ENCODE measurements around the gene IRGQ.
"Not testable (repeated sequence)": the region's sequence is repeated elsewhere in the genome, so short reads cannot be mapped to it uniquely, and the experiment has no call there.

The IRGQ gene

GRCh38 chr19:43554317-43554895 is 41.5 kb downstream of the IRGQ start:
- H3K27ac ChIP-seq (ENCODE audit: low read length): no peak overlapping the region
- H3K4me3 ChIP-seq (ENCODE audit: low read length): no peak overlapping the region
- no peaks in the 10 kb centered on the region for H3K27me3 ChIP-seq (ENCODE audit: control insufficient read depth, insufficient read depth, low read length)
- H3K9me3 ChIP-seq (ENCODE audit: control insufficient read depth, insufficient read depth, low read length): no peaks in the 10 kb centered on the region
- H3K36me3 ChIP-seq (ENCODE audit: control insufficient read depth, insufficient read depth, low read length): peaks cover 10% of the 10 kb centered on the region; the same call in 1 of the 2 replicates
- DNase-seq (ENCODE audit: low read depth, low spot score): no peak
- H3K4me1 ChIP-seq (ENCODE audit: control insufficient read depth, insufficient read depth, low read length): no peaks in the 10 kb centered on the region
- WGBS (ENCODE audit: insufficient coverage, insufficient read length): no CpG with 5 or more reads among the region's 15 CpGs

GRCh38 chr19:43553656-43554055 is 42.3 kb downstream of the IRGQ start:
- H3K27me3 ChIP-seq (ENCODE audit: control insufficient read depth, insufficient read depth, low read length): no peaks in the 10 kb centered on the region
- no CpG with 5 or more reads among the region's 4 CpGs for WGBS (ENCODE audit: insufficient coverage, insufficient read length)
- H3K9me3 ChIP-seq (ENCODE audit: control insufficient read depth, insufficient read depth, low read length): no peaks in the 10 kb centered on the region
- no peak overlapping the region for H3K4me3 ChIP-seq (ENCODE audit: low read length)
- no peak for DNase-seq (ENCODE audit: low read depth, low spot score)
- peaks cover 10% of the 10 kb centered on the region; the same call in 1 of the 2 replicates for H3K36me3 ChIP-seq (ENCODE audit: control insufficient read depth, insufficient read depth, low read length)
- H3K4me1 ChIP-seq (ENCODE audit: control insufficient read depth, insufficient read depth, low read length): no peaks in the 10 kb centered on the region
- H3K27ac ChIP-seq (ENCODE audit: low read length): no peak overlapping the region

- no peaks in the 10 kb centered on the region for H3K4me1 ChIP-seq (ENCODE audit: control insufficient read depth, insufficient read depth, low read length)
- no peak overlapping the region for H3K27ac ChIP-seq (ENCODE audit: low read length)
- H3K27me3 ChIP-seq (ENCODE audit: control insufficient read depth, insufficient read depth, low read length): no peaks in the 10 kb centered on the region
- no peak for DNase-seq (ENCODE audit: low read depth, low spot score)
- H3K4me3 ChIP-seq (ENCODE audit: low read length): no peak overlapping the region
- peaks cover 10% of the 10 kb centered on the region; the same call in 1 of the 2 replicates for H3K36me3 ChIP-seq (ENCODE audit: control insufficient read depth, insufficient read depth, low read length)
- no peaks in the 10 kb centered on the region for H3K9me3 ChIP-seq (ENCODE audit: control insufficient read depth, insufficient read depth, low read length)
- no CpG with 5 or more reads among the region's 3 CpGs for WGBS (ENCODE audit: insufficient coverage, insufficient read length)
Measured at GRCh38 chr19:43552616-43553015, 43.3 kb downstream of the IRGQ start.

- H3K36me3 ChIP-seq (ENCODE audit: control insufficient read depth, insufficient read depth, low read length): peaks cover 10% of the 10 kb centered on the region; the same call in 1 of the 2 replicates
- H3K9me3 ChIP-seq (ENCODE audit: control insufficient read depth, insufficient read depth, low read length): no peaks in the 10 kb centered on the region
- H3K4me3 ChIP-seq (ENCODE audit: low read length): no peak overlapping the region
- no peaks in the 10 kb centered on the region for H3K4me1 ChIP-seq (ENCODE audit: control insufficient read depth, insufficient read depth, low read length)
- no peak overlapping the region for H3K27ac ChIP-seq (ENCODE audit: low read length)
- H3K27me3 ChIP-seq (ENCODE audit: control insufficient read depth, insufficient read depth, low read length): no peaks in the 10 kb centered on the region
- no CpG with 5 or more reads among the region's 3 CpGs for WGBS (ENCODE audit: insufficient coverage, insufficient read length)
- DNase-seq (ENCODE audit: low read depth, low spot score): no peak
Measured at GRCh38 chr19:43552198-43552450, 43.8 kb downstream of the IRGQ start.

GRCh38 chr19:43551399-43552197 is 44.3 kb downstream of the IRGQ start:
- peaks cover 12% of the 10 kb centered on the region; the same call in 1 of the 2 replicates for H3K36me3 ChIP-seq (ENCODE audit: control insufficient read depth, insufficient read depth, low read length)
- H3K4me3 ChIP-seq (ENCODE audit: low read length): no peak overlapping the region
- no peak for DNase-seq (ENCODE audit: low read depth, low spot score)
- no CpG with 5 or more reads among the region's 23 CpGs for WGBS (ENCODE audit: insufficient coverage, insufficient read length)
- no peaks in the 10 kb centered on the region for H3K4me1 ChIP-seq (ENCODE audit: control insufficient read depth, insufficient read depth, low read length)
- no peaks in the 10 kb centered on the region for H3K27me3 ChIP-seq (ENCODE audit: control insufficient read depth, insufficient read depth, low read length)
- no peaks in the 10 kb centered on the region for H3K9me3 ChIP-seq (ENCODE audit: control insufficient read depth, insufficient read depth, low read length)
- no peak overlapping the region for H3K27ac ChIP-seq (ENCODE audit: low read length)

- Histone ChIP-seq H3K36me3 (ENCODE audit: control insufficient read depth, insufficient read depth, low read length) (peaks cover 13% of the 10 kb centered on the region; the same call in 1 of the 2 replicates), H3K27ac (ENCODE audit: low read length) (no peak overlapping the region), H3K27me3 (ENCODE audit: control insufficient read depth, insufficient read depth, low read length) (no peaks in the 10 kb centered on the region), H3K9me3 (ENCODE audit: control insufficient read depth, insufficient read depth, low read length) (no peaks in the 10 kb centered on the region), H3K4me1 (ENCODE audit: control insufficient read depth, insufficient read depth, low read length) (no peaks in the 10 kb centered on the region), H3K4me3 (ENCODE audit: low read length) (no peak overlapping the region)
- no CpG with 5 or more reads among the region's 2 CpGs for WGBS (ENCODE audit: insufficient coverage, insufficient read length)
- DNase-seq (ENCODE audit: low read depth, low spot score): no peak
Measured at GRCh38 chr19:43548706-43549105, 47.2 kb downstream of the IRGQ start.

- not testable (repeated sequence) for H3K4me1 ChIP-seq (ENCODE audit: control insufficient read depth, insufficient read depth, low read length); DNase-seq (ENCODE audit: low read depth, low spot score); H3K9me3 ChIP-seq (ENCODE audit: control insufficient read depth, insufficient read depth, low read length); H3K27me3 ChIP-seq (ENCODE audit: control insufficient read depth, insufficient read depth, low read length); H3K4me3 ChIP-seq (ENCODE audit: low read length); H3K27ac ChIP-seq (ENCODE audit: low read length)
- H3K36me3 ChIP-seq (ENCODE audit: control insufficient read depth, insufficient read depth, low read length): peaks cover 13% of the 10 kb centered on the region; the same call in 1 of the 2 replicates
- no CpG with 5 or more reads among the region's 24 CpGs for WGBS (ENCODE audit: insufficient coverage, insufficient read length)
Measured at GRCh38 chr19:43547926-43548325, 48.0 kb downstream of the IRGQ start.

GRCh38 chr19:43546581-43546980 is 49.4 kb downstream of the IRGQ start:
- Histone ChIP-seq H3K4me1 (ENCODE audit: control insufficient read depth, insufficient read depth, low read length) (no peaks in the 10 kb centered on the region), H3K9me3 (ENCODE audit: control insufficient read depth, insufficient read depth, low read length) (no peaks in the 10 kb centered on the region), H3K4me3 (ENCODE audit: low read length) (no peak overlapping the region), H3K27ac (ENCODE audit: low read length) (no peak overlapping the region), H3K27me3 (ENCODE audit: control insufficient read depth, insufficient read depth, low read length) (no peaks in the 10 kb centered on the region), H3K36me3 (ENCODE audit: control insufficient read depth, insufficient read depth, low read length) (peaks cover 16% of the 10 kb centered on the region)
- no peak for DNase-seq (ENCODE audit: low read depth, low spot score)
- no CpG with 5 or more reads among the region's 3 CpGs for WGBS (ENCODE audit: insufficient coverage, insufficient read length)

GRCh38 chr19:43545981-43546380 is 50.0 kb downstream of the IRGQ start:
- Histone ChIP-seq H3K27me3 (ENCODE audit: control insufficient read depth, insufficient read depth, low read length) (no peaks in the 10 kb centered on the region), H3K27ac (ENCODE audit: low read length) (no peak overlapping the region), H3K4me1 (ENCODE audit: control insufficient read depth, insufficient read depth, low read length) (no peaks in the 10 kb centered on the region), H3K4me3 (ENCODE audit: low read length) (no peak overlapping the region), H3K9me3 (ENCODE audit: control insufficient read depth, insufficient read depth, low read length) (no peaks in the 10 kb centered on the region), H3K36me3 (ENCODE audit: control insufficient read depth, insufficient read depth, low read length) (peaks cover 12% of the 10 kb centered on the region)
- WGBS (ENCODE audit: insufficient coverage, insufficient read length): no CpG with 5 or more reads among the region's 2 CpGs
- DNase-seq (ENCODE audit: low read depth, low spot score): no peak

GRCh38 chr19:43545276-43545675 is 50.7 kb downstream of the IRGQ start:
- DNase-seq (ENCODE audit: low read depth, low spot score): no peak
- Histone ChIP-seq H3K27ac (ENCODE audit: low read length) (no peak overlapping the region), H3K4me3 (ENCODE audit: low read length) (no peak overlapping the region), H3K36me3 (ENCODE audit: control insufficient read depth, insufficient read depth, low read length) (peaks cover 12% of the 10 kb centered on the region), H3K4me1 (ENCODE audit: control insufficient read depth, insufficient read depth, low read length) (no peaks in the 10 kb centered on the region), H3K9me3 (ENCODE audit: control insufficient read depth, insufficient read depth, low read length) (no peaks in the 10 kb centered on the region), H3K27me3 (ENCODE audit: control insufficient read depth, insufficient read depth, low read length) (no peaks in the 10 kb centered on the region)
- no CpG with 5 or more reads among the region's 5 CpGs for WGBS (ENCODE audit: insufficient coverage, insufficient read length)

GRCh38 chr19:43544077-43544476 is 51.9 kb downstream of the IRGQ start:
- Histone ChIP-seq H3K36me3 (ENCODE audit: control insufficient read depth, insufficient read depth, low read length) (peaks cover 12% of the 10 kb centered on the region), H3K9me3 (ENCODE audit: control insufficient read depth, insufficient read depth, low read length) (no peaks in the 10 kb centered on the region), H3K27me3 (ENCODE audit: control insufficient read depth, insufficient read depth, low read length) (no peaks in the 10 kb centered on the region), H3K4me1 (ENCODE audit: control insufficient read depth, insufficient read depth, low read length) (no peaks in the 10 kb centered on the region), H3K27ac (ENCODE audit: low read length) (no peak overlapping the region), H3K4me3 (ENCODE audit: low read length) (no peak overlapping the region)
- no peak for DNase-seq (ENCODE audit: low read depth, low spot score)
- WGBS (ENCODE audit: insufficient coverage, insufficient read length): no CpG with 5 or more reads among the region's 9 CpGs
